ENCODE data around the gene PCDHB7. TPM values are rescaled to one million over a fixed set of nuclear protein-coding genes. Genes with fewer than 3 reads are reported as not detected.
A peak's percentile ranks its signal among the peaks of the same experiment; 100 is the strongest.
"Not testable (repeated sequence)": the region's sequence is repeated elsewhere in the genome, so short reads cannot be mapped to it uniquely, and the experiment has no call there.

The PCDHB7 gene
- total RNA-seq, 1 donor from 2014 or later, result 1.8 TPM

DNA sequence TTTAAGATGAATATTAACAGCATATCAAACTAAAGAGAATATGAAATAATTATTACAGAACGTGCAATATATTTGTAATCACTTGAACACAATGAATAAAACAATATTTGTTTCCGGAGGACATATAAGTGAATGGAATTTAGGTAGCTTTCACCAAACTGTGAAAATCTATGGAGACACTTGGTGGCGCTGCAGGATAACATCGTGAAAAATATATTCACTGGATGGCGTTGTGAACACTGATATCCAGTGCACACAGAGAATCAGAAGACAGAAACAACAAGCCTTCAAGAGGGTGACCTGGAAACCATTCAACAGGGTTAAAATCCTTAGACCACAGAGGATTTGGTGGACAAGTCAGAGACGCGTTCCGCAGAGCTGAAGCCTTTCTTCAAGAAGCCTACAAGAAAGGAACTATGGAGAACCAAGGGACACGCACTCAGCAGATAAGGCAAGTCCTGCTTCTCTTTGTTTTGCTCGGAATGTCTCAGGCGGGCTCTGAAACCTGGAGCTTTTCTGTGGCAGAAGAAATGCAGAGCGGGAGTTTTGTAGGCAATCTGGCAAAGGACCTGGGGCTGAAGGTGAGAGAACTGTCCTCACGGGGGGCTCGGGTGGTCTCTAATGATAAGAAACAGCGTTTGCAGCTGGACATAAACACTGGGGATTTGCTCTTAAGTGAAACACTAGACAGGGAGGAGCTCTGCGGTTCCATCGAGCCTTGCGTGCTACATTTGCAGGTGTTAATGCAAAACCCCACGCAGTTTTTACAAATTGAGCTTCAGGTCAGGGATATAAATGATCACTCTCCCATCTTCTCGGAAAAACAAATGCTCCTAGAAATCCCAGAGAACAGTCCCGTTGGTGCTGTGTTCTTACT, 27.2 kb downstream of the PCDHB7 start, which contains the start of gene PCDHB11:
TSS of gene PCDHB11 (plus strand) at position 269 of the 877 bp plus-strand sequence. CDS start at position 417, 148 bp downstream.
- Mint-ChIP-seq H3K27me3 (ENCODE audit: low read depth) (no peaks in the 10 kb centered on the region), H3K4me3 (peak within 1 kb of the TSS; percentile 10), H3K36me3 (peaks cover 54% of the 10 kb centered on the region), H3K27ac (no peak within 1 kb of the TSS), H3K9me3 (peaks cover 58% of the 10 kb centered on the region), H3K4me1 (no peaks in the 10 kb centered on the region)
- TF ChIP-seq, protein P1, sequence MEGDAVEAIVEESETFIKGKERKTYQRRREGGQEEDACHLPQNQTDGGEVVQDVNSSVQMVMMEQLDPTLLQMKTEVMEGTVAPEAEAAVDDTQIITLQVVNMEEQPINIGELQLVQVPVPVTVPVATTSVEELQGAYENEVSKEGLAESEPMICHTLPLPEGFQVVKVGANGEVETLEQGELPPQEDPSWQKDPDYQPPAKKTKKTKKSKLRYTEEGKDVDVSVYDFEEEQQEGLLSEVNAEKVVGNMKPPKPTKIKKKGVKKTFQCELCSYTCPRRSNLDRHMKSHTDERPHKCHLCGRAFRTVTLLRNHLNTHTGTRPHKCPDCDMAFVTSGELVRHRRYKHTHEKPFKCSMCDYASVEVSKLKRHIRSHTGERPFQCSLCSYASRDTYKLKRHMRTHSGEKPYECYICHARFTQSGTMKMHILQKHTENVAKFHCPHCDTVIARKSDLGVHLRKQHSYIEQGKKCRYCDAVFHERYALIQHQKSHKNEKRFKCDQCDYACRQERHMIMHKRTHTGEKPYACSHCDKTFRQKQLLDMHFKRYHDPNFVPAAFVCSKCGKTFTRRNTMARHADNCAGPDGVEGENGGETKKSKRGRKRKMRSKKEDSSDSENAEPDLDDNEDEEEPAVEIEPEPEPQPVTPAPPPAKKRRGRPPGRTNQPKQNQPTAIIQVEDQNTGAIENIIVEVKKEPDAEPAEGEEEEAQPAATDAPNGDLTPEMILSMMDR (IDR thresholded peaks at IDR 0.05; ENCODE audit: unreplicated experiment), result peak; percentile 32
- DNase-seq (ENCODE audit: low spot score in 2 of 2, unreplicated experiment in 2 of 2), result no peak

DNA sequence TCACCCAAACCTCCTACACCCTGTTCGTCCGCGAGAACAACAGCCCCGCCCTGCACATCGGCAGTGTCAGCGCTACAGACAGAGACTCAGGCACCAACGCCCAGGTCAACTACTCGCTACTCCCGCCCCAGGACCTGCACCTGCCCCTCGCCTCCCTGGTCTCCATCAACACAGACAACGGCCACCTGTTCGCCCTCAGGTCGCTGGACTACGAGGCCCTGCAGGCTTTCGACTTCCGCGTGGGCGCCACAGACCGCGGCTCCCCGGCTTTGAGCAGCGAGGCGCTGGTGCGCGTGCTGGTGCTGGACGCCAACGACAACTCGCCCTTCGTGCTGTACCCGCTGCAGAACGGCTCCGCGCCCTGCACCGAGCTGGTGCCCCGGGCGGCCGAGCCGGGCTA, 28.7 kb downstream of the PCDHB7 start:
- H3K27me3 Mint-ChIP-seq (ENCODE audit: low read depth); H3K27ac Mint-ChIP-seq; DNase-seq (ENCODE audit: low spot score in 2 of 2, unreplicated experiment in 2 of 2); H3K4me1 Mint-ChIP-seq; H3K4me3 Mint-ChIP-seq: not testable (repeated sequence)
- Mint-ChIP-seq H3K9me3 (peaks cover 60% of the 10 kb centered on the region), H3K36me3 (peaks cover 55% of the 10 kb centered on the region)

DNA sequence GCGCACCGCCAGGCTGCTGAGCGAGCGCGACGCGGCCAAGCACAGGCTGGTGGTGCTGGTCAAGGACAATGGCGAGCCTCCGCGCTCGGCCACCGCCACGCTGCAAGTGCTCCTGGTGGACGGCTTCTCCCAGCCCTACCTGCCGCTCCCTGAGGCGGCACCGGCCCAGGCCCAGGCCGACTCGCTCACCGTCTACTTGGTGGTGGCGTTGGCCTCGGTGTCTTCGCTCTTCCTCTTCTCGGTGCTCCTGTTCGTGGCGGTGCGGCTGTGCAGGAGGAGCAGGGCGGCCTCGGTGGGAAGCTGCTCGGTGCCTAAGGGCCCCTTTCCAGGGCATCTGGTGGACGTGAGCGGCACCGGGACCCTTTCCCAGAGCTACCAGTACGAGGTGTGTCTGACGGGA, 29.2 kb downstream of the PCDHB7 start:
- H3K4me3 Mint-ChIP-seq, result not testable (repeated sequence)

DNA sequence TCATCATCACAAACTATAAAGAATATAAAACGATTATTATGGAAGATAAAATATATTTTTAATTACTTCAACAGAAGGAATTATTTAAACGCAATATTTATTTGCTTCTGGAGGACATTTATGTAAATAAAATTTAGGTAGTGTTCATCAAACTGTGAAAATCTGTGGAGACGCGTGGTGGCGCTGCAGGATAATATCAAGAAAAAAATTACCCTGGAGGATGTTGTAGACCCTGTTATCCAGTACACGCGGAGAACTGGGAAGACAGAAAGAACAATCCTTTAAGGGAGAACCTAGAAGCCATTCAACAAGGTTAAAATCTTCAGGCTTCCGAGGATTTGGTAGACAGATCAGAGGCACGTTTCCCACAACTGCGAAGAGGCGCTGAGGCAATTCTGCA, 36.0 kb downstream of the PCDHB7 start, which contains the start of gene PCDHB12:
TSS of gene PCDHB12 (plus strand) at position 242 of the 400 bp plus-strand sequence. CDS start 189 bp downstream, outside the sequence.
- peak within 1 kb of the TSS; percentile 36 for H3K4me3 Mint-ChIP-seq
- H3K4me1 Mint-ChIP-seq, result no peaks in the 10 kb centered on the region
- no peaks in the 10 kb centered on the region for H3K27me3 Mint-ChIP-seq (ENCODE audit: low read depth)
- DNase-seq (ENCODE audit: low spot score in 2 of 2, unreplicated experiment in 2 of 2), result no peak
- H3K36me3 Mint-ChIP-seq, result peaks cover 50% of the 10 kb centered on the region
- peaks cover 62% of the 10 kb centered on the region for H3K9me3 Mint-ChIP-seq
- H3K27ac Mint-ChIP-seq, result no peak within 1 kb of the TSS
- TF ChIP-seq, protein P1 (IDR thresholded peaks at IDR 0.05; ENCODE audit: unreplicated experiment), result peak; percentile 4

More for the DNA sequence above, 29.2 kb downstream of the PCDHB7 start:
- Mint-ChIP-seq H3K36me3 (peaks cover 53% of the 10 kb centered on the region), H3K9me3 (peaks cover 58% of the 10 kb centered on the region)
- H3K27ac Mint-ChIP-seq; H3K4me1 Mint-ChIP-seq; H3K27me3 Mint-ChIP-seq (ENCODE audit: low read depth); DNase-seq (ENCODE audit: low spot score in 2 of 2, unreplicated experiment in 2 of 2): not testable (repeated sequence)

DNA sequence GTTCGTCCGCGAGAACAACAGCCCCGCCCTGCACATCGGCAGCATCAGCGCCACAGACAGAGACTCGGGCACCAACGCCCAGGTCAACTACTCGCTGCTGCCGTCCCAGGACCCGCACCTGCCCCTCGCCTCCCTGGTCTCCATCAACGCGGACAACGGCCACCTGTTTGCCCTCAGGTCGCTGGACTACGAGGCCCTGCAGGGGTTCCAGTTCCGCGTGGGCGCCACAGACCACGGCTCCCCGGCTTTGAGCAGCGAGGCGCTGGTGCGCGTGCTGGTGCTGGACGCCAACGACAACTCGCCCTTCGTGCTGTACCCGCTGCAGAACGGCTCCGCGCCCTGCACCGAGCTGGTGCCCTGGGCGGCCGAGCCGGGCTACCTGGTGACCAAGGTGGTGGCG, 37.8 kb downstream of the PCDHB7 start:
- H3K9me3 Mint-ChIP-seq, result peaks cover 67% of the 10 kb centered on the region
- H3K36me3 Mint-ChIP-seq, result peaks cover 55% of the 10 kb centered on the region
- DNase-seq (ENCODE audit: low spot score in 2 of 2, unreplicated experiment in 2 of 2); H3K4me3 Mint-ChIP-seq; H3K4me1 Mint-ChIP-seq; H3K27me3 Mint-ChIP-seq (ENCODE audit: low read depth); H3K27ac Mint-ChIP-seq: not testable (repeated sequence)

DNA sequence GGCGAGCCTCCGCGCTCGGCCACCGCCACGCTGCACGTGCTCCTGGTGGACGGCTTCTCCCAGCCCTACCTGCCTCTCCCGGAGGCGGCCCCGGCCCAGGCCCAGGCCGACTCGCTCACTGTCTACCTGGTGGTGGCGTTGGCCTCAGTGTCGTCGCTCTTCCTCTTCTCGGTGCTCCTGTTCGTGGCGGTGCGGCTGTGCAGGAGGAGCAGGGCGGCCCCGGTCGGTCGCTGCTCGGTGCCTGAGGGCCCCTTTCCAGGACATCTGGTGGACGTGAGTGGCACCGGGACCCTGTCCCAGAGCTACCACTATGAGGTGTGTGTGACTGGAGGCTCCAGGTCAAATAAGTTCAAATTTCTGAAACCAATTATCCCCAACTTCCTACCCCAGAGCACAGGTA, 38.4 kb downstream of the PCDHB7 start:
- not testable (repeated sequence) for H3K27me3 Mint-ChIP-seq (ENCODE audit: low read depth); H3K4me1 Mint-ChIP-seq; H3K4me3 Mint-ChIP-seq; H3K27ac Mint-ChIP-seq; DNase-seq (ENCODE audit: low spot score in 2 of 2, unreplicated experiment in 2 of 2)
- H3K9me3 Mint-ChIP-seq, result peaks cover 66% of the 10 kb centered on the region
- H3K36me3 Mint-ChIP-seq, result peaks cover 54% of the 10 kb centered on the region

DNA sequence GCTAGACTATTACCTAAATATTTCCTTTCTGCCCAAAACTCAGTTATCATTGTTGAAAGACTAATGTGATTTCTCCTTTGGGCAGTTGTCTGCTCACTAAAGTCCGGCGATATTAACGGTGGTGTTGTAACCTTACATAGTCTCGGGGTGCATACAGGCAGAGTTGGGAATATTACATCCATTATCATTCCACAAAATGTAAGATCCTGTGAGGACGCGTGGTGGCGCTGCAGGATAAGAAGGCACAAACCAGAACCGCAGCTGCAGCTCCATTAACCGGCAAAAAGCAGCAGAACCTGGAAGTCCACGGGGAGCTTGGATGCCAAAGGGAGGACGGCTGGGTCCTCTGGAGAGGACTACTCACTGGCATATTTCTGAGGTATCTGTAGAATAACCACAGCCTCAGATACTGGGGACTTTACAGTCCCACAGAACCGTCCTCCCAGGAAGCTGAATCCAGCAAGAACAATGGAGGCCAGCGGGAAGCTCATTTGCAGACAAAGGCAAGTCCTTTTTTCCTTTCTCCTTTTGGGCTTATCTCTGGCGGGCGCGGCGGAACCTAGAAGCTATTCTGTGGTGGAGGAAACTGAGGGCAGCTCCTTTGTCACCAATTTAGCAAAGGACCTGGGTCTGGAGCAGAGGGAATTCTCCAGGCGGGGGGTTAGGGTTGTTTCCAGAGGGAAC, 41.4 kb downstream of the PCDHB7 start, which contains the start of gene PCDHB13:
TSS of gene PCDHB13 (plus strand) at position 264 of the 684 bp plus-strand sequence. CDS start at position 469, 205 bp downstream.
- not testable (repeated sequence) for H3K4me1 Mint-ChIP-seq; H3K27me3 Mint-ChIP-seq (ENCODE audit: low read depth); H3K27ac Mint-ChIP-seq; DNase-seq (ENCODE audit: low spot score in 2 of 2, unreplicated experiment in 2 of 2)
- Mint-ChIP-seq H3K36me3 (peaks cover 60% of the 10 kb centered on the region), H3K4me3 (peak within 1 kb of the TSS; percentile 15), H3K9me3 (peaks cover 59% of the 10 kb centered on the region)

DNA sequence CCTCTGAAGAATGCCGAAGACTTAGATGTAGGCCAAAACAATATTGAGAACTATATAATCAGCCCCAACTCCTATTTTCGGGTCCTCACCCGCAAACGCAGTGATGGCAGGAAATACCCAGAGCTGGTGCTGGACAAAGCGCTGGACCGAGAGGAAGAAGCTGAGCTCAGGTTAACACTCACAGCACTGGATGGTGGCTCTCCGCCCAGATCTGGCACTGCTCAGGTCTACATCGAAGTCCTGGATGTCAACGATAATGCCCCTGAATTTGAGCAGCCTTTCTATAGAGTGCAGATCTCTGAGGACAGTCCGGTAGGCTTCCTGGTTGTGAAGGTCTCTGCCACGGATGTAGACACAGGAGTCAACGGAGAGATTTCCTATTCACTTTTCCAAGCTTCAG, 42.1 kb downstream of the PCDHB7 start:
- Mint-ChIP-seq H3K9me3 (peaks cover 59% of the 10 kb centered on the region), H3K36me3 (peaks cover 61% of the 10 kb centered on the region)
- H3K4me1 Mint-ChIP-seq; H3K27me3 Mint-ChIP-seq (ENCODE audit: low read depth); H3K27ac Mint-ChIP-seq; H3K4me3 Mint-ChIP-seq; DNase-seq (ENCODE audit: low spot score in 2 of 2, unreplicated experiment in 2 of 2): not testable (repeated sequence)

DNA sequence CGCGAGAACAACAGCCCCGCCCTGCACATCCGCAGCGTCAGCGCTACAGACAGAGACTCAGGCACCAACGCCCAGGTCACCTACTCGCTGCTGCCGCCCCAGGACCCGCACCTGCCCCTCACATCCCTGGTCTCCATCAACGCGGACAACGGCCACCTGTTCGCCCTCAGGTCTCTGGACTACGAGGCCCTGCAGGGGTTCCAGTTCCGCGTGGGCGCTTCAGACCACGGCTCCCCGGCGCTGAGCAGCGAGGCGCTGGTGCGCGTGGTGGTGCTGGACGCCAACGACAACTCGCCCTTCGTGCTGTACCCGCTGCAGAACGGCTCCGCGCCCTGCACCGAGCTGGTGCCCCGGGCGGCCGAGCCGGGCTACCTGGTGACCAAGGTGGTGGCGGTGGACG, 43.1 kb downstream of the PCDHB7 start:
- not testable (repeated sequence) for H3K4me1 Mint-ChIP-seq; H3K27ac Mint-ChIP-seq; H3K27me3 Mint-ChIP-seq (ENCODE audit: low read depth); H3K4me3 Mint-ChIP-seq; DNase-seq (ENCODE audit: low spot score in 2 of 2, unreplicated experiment in 2 of 2)
- Mint-ChIP-seq H3K36me3 (peaks cover 64% of the 10 kb centered on the region), H3K9me3 (peaks cover 63% of the 10 kb centered on the region)

DNA sequence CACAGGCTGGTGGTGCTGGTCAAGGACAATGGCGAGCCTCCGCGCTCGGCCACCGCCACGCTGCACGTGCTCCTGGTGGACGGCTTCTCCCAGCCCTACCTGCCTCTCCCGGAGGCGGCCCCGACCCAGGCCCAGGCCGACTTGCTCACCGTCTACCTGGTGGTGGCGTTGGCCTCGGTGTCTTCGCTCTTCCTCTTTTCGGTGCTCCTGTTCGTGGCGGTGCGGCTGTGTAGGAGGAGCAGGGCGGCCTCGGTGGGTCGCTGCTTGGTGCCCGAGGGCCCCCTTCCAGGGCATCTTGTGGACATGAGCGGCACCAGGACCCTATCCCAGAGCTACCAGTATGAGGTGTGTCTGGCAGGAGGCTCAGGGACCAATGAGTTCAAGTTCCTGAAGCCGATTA, 43.6 kb downstream of the PCDHB7 start:
- Mint-ChIP-seq H3K36me3 (peaks cover 65% of the 10 kb centered on the region), H3K9me3 (peaks cover 69% of the 10 kb centered on the region)
- H3K27me3 Mint-ChIP-seq (ENCODE audit: low read depth); H3K4me3 Mint-ChIP-seq; H3K4me1 Mint-ChIP-seq; H3K27ac Mint-ChIP-seq; DNase-seq (ENCODE audit: low spot score in 2 of 2, unreplicated experiment in 2 of 2): not testable (repeated sequence)
